Left kidney (tissue), 2 donors: Measurements from ENCODE around the gene UBAC1. TPM values are rescaled to one million over a fixed set of nuclear protein-coding genes. Genes with fewer than 3 reads are reported as not detected.
"Not testable (repeated sequence)": the region's sequence is repeated elsewhere in the genome, so short reads cannot be mapped to it uniquely, and the experiment has no call there.

Experiments used
- DNase-seq: peaks from one replicate; pipeline ENCODE4 v3.0.0-alpha.2; 2013
- polyA plus RNA-seq: library from polyadenylated mRNA; unstranded; fragments of 120-200 nt; gene quantifications from one replicate; pipeline ENCODE4 v1.2.1, GENCODE V29; 2013; ENCODE audit not compliant: insufficient read length

Gene UBAC1
- polyA plus RNA-seq, 1 donor: 31.5 TPM

DNA sequence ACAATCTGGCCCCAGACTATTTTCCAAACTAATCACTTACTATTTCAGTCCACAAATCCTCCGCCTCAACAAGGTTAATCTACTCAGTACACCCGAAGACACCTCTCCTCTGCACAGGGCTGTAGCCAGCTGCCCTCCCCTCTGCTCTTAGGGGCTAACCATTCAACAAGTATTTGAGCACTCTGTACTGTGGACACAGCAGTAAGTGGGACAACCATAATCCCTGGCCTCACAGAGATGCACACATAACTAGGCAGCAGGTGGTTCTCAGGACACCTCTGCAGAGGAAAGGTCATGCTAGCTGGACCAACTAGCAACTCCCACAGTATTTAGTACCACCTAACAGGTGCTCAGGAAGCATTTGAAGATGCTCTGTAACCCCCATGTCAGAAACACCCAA, 59.3 kb downstream of the UBAC1 start:
- no peak for DNase-seq

DNA sequence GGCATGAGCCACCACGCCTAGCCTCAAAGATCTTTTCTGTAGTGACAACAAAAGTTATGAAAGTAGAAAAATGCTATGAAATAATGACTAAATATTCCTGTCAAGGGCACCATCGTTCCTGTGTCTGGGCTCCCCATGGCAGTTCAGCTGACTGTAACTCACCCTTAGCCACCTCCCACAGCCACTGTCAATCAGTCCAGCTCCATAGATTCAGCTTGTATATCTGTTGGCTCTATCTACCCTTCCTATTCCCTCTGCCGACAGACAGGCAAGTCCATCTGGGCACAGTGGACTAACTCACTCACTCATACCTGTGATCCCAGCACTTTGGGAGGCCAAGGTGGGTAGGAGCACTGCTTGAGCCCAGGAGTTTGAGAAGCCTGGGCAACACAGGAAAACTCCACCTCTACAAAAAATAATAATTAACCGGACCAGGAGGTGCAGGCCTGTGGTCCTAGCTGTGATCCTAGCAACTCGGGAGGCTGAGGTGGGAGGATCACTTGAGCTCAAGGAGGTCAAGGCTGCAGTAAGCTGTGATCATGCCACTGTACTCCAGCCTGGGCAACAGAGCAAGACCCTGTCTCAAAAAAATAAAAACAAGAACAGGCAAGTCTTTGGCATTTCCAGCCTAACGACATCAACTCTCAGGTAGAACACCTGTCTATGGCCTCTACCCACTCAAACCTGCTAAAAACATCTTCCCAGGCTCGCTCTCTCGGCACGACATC, 60.0 kb downstream of the UBAC1 start:
- DNase-seq: no peak

- no peak for DNase-seq
Observed at GRCh38 chr9:135898634-135899407, 62.4 kb downstream of the UBAC1 start.

GRCh38 chr9:135896626-135897025, 64.5 kb downstream of the UBAC1 start:
- DNase-seq: no peak

- DNase-seq: no peak
Observed at GRCh38 chr9:135896205-135896604, 65.0 kb downstream of the UBAC1 start.

- DNase-seq: no peak
Observed at GRCh38 chr9:135895202-135895848, 65.8 kb downstream of the UBAC1 start.

DNA sequence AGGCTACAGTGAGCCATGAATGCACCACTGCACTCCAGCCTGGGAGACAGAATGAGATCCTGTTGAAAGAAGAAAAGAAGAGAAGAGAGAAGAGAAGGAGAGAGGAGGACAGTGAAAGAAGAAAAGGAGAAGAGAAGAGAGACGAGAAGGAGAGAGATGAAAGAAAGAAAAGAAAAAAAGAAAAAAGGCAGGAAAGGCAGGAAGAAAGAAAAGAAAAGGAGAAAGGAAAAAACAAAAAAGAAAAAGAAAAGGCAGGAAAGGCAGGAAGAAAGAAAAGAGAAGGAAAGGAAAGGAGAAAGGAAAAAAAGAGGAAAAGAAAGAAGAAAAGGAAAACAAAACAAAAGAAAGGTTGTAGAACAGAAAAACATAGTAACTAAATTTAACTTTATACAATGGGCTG, 68.1 kb downstream of the UBAC1 start:
- DNase-seq: no peak

- not testable (repeated sequence) for DNase-seq
Observed at GRCh38 chr9:135892327-135892726, 68.8 kb downstream of the UBAC1 start.

GRCh38 chr9:135891027-135891631, 70.0 kb downstream of the UBAC1 start:
- DNase-seq: no peak

- no peak for DNase-seq
Observed at GRCh38 chr9:135890190-135891026, 70.8 kb downstream of the UBAC1 start.

GRCh38 chr9:135889564-135890189, 71.5 kb downstream of the UBAC1 start:
- no peak for DNase-seq

DNA sequence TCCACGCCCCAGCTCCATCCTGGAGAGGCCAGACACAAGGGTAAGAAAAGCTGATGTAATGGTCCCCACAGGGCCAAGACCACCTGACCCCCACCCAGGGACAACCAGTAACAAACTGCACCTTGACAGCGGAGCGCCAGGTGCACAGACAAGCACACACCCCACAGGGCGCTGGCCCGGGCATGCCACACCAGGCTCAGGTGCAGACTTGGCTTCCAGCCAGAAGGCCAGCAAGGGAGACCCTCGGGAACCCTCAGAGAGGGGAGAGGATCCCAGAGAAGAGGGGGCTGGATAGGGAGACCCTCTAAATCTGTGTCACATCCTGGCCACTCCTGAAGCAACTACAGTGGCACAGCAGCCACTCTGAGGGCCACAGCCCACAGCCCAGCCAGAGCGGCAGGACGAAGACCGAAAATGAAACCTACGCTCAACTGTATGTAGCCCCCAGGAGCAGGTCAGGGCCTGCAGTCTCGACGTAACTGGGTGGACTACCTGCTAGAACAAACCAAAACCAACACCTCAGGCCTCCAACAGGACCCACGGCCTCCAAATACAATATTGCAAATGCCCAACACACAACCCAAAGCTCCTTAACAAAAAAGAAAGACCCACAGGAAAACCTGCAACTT, 72.3 kb downstream of the UBAC1 start:
- no peak for DNase-seq

DNA sequence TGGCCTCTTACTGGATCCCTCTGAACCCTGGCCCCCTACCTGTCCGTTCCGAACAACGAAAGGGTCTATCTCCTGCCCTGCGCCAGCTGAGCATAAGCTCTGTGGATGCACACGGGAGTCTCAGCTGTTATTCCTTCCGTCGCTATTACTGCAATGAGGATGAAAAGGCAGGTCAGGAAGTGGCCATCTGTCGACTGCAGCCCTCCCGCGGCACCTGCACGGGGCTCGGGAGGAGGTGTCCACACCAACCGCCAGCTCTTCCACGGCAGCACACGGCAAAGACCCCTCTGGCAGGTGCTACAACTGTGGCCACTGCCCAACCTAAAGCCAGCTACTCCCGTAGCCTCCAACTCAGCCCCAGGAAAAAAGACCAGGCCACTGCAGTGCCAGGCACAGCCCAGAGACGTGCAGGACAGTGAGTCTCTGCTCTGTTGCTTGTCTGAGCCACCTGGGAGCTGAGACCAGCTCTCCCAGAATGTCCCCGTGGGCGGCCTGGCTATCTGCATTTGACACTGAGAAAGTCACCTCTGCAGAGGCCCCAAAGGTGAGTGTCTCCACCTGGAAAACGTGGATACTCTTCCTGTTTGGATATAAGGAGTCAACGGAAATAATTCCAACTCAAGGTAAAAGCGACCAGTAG, 72.9 kb downstream of the UBAC1 start:
- DNase-seq: no peak

DNA sequence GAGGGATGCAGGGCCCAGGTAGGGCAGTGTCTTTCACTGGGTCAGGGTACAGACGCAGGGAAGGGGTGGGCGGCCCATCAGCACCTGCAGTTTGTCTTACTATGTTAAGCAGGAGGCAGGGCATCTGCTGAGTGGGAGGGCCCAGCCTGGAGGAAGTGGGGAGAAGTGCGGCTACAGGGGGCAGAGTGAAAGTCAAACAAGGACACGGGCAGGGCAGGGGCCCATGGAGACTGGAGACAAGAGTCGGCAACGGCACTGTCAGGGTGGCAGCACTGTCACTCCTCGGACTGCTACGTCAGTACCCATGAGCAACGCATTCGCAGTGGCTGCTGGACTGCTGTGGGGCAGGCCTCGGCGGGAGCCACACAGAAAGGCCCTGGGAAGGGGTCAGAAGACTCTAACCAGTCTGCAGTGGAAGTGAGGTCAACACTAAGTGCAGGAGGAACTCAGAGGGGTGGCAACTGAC, 73.6 kb downstream of the UBAC1 start:
- no peak for DNase-seq

DNA sequence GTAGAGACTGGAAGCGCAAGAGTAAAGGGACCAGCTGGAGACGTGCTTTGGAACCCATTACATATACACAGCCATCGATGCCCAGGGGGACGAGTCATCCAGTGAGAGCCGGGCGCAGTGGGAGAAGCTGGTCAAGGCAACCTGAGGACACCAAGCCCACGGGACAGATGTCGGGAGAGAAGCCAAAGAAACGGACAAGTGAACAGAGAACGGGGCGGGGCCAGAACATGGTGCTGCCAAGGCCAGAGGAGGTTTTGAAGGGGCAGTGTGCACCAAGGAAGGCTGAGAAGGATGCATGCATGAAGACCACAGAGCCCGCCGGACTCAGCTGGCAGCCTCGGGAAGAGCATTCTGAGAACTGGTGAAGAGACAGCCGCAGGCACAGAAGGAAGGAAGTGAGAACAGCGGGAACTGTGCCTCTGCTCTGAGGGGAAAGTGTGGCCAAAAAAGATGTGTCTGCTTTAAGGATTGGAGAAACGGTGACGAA, 74.1 kb downstream of the UBAC1 start:
- DNase-seq: no peak

DNA sequence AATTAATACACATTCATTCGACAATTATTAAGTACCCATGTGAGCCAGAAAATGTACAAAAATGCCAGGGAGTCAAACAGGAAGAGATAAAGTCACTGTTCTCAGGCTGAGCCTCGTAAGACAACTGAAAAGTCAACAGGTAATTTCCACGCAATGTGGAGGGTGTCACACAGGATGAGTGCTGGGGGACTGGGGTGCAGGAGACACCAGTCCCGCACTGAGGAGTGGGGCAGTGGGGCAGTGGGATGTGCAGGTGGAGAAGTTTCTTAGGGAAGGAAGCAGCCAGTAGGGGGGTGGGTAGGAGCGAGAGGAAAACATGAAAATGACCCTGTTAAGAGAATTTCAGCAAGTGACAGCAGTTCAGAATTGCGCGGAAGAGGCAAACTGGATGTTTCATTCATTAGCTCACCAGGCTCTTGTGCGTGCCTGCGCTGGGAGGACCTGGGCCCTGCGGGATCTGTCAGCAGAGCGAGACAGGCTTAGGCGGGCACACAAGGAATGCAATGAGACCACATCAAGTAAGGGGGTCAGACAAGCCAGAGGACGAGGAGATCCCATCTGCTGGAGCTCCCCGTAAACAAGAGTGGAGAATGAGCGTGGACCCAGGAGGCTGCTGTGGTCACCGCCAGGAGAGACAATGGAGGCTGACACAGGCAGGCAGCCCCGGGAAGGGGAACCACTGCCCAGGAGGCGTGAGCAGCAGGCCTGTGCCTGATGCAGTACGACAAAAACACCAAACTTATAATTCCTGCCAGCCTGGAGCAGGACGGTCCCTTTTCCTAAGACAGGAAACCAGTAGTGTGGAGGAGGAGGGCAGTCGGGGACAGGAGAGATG, 74.8 kb downstream of the UBAC1 start:
- no peak for DNase-seq

GRCh38 chr9:135885100-135885853, 75.9 kb downstream of the UBAC1 start:
- no peak for DNase-seq

DNA sequence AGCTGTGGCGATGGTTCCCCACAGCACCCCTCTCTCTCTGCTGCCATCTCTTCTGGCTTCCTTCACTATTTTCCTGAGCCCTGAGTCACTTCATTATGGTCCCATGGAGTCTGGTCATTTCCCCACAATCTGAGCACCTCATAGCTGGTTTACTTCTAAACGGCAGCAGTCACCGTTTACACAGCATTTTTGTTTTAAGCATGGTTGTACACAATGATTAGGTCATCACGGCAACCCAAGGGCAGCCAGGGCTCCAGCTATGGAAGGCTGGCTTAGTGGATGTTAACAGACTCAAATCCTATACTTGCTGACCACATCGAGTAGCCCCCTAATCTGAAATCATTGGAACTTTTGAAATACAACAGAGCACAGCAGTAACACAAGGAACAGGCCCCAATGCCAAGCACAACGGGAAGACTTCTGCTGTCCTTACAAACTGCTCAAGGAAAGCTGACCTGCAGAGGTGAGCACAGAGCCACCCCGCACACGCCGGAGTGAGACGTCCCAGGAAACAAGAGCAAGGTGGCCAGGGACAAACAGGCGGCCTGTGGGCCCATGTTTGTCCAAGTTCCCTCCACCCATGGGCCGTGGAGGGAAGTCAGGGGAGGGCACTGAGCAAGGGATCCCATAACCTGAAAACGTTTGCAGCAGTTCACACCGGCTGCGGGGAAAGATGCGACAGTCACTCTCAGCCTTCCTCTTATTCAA, 76.7 kb downstream of the UBAC1 start:
- no peak for DNase-seq
